ENCODE data around the gene ADRA2C.

DNA sequence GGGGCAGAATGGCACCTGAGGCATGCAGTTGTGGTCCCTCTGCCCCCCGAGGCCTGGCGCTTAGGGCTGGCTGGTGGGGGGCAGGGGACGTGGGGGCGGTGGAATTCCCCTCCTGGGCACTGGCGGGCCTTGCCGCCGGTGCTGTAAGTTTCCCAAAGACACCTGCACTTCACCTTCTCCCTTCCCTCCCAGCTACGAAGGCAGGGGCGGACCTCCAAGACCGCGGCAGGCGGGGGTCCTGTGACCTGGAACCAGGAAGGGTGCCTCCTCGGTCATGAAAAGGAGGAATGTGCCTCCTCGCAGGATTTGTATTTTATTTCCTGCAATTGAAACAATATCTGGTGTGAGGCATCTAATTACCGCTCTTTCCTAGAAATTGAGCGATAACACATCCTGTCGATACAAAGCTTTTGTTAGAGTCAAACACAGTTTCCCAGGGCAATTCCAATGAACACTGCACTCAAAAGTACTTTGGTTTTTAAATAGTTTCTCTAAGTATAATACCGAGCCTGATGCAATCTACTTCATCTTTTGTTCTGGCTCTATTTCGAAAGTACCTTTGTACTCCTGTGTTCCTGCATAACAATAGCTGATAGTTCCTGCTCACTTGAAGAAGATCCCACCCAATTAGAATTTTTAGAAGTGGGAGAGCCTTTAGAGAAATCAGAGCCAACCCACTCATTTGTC lies 12.3 kb upstream of the ADRA2C start:
- TF ChIP-seq, protein P1, sequence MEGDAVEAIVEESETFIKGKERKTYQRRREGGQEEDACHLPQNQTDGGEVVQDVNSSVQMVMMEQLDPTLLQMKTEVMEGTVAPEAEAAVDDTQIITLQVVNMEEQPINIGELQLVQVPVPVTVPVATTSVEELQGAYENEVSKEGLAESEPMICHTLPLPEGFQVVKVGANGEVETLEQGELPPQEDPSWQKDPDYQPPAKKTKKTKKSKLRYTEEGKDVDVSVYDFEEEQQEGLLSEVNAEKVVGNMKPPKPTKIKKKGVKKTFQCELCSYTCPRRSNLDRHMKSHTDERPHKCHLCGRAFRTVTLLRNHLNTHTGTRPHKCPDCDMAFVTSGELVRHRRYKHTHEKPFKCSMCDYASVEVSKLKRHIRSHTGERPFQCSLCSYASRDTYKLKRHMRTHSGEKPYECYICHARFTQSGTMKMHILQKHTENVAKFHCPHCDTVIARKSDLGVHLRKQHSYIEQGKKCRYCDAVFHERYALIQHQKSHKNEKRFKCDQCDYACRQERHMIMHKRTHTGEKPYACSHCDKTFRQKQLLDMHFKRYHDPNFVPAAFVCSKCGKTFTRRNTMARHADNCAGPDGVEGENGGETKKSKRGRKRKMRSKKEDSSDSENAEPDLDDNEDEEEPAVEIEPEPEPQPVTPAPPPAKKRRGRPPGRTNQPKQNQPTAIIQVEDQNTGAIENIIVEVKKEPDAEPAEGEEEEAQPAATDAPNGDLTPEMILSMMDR (IDR thresholded peaks at IDR 0.05; ENCODE audit: low read depth, low read length) = no peak
- TF ChIP-seq EZH2phosphoT487 (IDR thresholded peaks at IDR 0.05; ENCODE audit: low read depth) = no peak
